ENCODE results near the gene MAPRE3. TPM values are rescaled to one million over a fixed set of nuclear protein-coding genes. Genes with fewer than 3 reads are reported as not detected.

The MAPRE3 gene
- total RNA-seq, 2 donors from 2014 or later, result 5.0 to 5.8 TPM

- DNase-seq (no peak), ATAC-seq (no peak)
- H3K36me3 Mint-ChIP-seq (ENCODE audit: low read depth), result peaks cover 5% of the 10 kb centered on the region
- no peaks in the 10 kb centered on the region for H3K9me3 ChIP-seq (ENCODE audit: control insufficient read depth, low read length, poor library complexity, severe bottlenecking)
- H3K27me3 Mint-ChIP-seq, result peaks cover 6% of the 10 kb centered on the region
- H3K27ac Mint-ChIP-seq, result no peak overlapping the region
- peaks cover 2% of the 10 kb centered on the region for H3K4me1 Mint-ChIP-seq
- H3K4me3 Mint-ChIP-seq, result peak overlapping the region; percentile 12
Measured at GRCh38 chr2:26998323-26998722, 27.9 kb downstream of the MAPRE3 start.

- DNase-seq, result no peak
- Mint-ChIP-seq H3K36me3 (ENCODE audit: low read depth) (peaks cover 8% of the 10 kb centered on the region), H3K27ac (no peak overlapping the region), H3K27me3 (peaks cover 6% of the 10 kb centered on the region), H3K4me3 (no peak overlapping the region), H3K4me1 (peaks cover 2% of the 10 kb centered on the region)
- no peak for ATAC-seq
- no peaks in the 10 kb centered on the region for H3K9me3 ChIP-seq (ENCODE audit: control insufficient read depth, low read length, poor library complexity, severe bottlenecking)
Measured at GRCh38 chr2:27000228-27000627, 29.8 kb downstream of the MAPRE3 start.

DNA sequence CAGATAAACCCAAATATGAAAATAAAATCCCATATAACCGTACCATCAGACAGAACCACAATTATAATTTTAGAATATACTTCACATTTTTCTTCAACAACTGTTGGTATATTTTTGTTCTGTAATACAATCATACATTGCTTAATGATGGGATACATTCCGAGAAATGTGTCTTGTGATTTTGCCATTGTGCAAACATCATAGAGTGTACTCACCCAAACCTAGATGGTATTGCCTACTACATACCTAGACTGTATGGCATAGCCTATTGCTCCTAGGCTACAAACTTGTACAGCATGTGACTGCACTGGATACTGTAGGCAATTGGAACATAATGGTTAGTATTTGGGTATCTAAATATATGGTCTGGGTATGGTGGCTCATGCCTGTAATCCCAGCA, 30.6 kb downstream of the MAPRE3 start:
- peaks cover 6% of the 10 kb centered on the region for H3K27me3 Mint-ChIP-seq

GRCh38 chr2:27001950-27002349, 31.5 kb downstream of the MAPRE3 start:
- no peak overlapping the region for H3K27ac Mint-ChIP-seq
- no peak for ATAC-seq
- peaks cover 8% of the 10 kb centered on the region for H3K36me3 Mint-ChIP-seq (ENCODE audit: low read depth)
- DNase-seq, result no peak
- no peaks in the 10 kb centered on the region for H3K9me3 ChIP-seq (ENCODE audit: control insufficient read depth, low read length, poor library complexity, severe bottlenecking)
- peaks cover 6% of the 10 kb centered on the region for H3K27me3 Mint-ChIP-seq
- peaks cover 2% of the 10 kb centered on the region for H3K4me1 Mint-ChIP-seq
- H3K4me3 Mint-ChIP-seq, result no peak overlapping the region

More for the DNA sequence above, 30.6 kb downstream of the MAPRE3 start:
- ATAC-seq (no peak), DNase-seq (no peak)
- Mint-ChIP-seq H3K36me3 (ENCODE audit: low read depth) (peaks cover 8% of the 10 kb centered on the region), H3K4me3 (no peak overlapping the region), H3K4me1 (peaks cover 2% of the 10 kb centered on the region), H3K27ac (no peak overlapping the region)
- H3K9me3 ChIP-seq (ENCODE audit: control insufficient read depth, low read length, poor library complexity, severe bottlenecking), result no peaks in the 10 kb centered on the region

DNA sequence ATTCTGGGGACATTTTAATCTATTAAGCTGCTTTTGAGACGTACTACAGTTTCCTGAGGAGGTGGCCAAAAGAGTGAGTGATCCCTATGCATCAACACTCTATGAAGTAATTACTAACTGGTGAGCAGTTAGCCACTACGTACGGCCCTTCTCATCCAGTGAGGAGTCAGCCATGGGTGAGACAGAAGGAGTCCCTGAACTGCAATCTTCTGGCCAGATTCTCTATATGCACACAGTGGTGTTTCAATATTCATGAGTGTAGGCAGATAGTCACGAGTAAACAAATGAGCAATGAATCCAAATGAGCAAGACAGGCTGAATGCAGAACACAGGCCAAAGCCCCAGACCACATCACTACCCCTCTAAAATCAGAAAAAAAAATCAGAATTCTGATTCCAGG, 32.6 kb downstream of the MAPRE3 start:
- Mint-ChIP-seq H3K4me1 (peaks cover 2% of the 10 kb centered on the region), H3K27ac (no peak overlapping the region), H3K36me3 (ENCODE audit: low read depth) (peaks cover 8% of the 10 kb centered on the region), H3K4me3 (no peak overlapping the region), H3K27me3 (peaks cover 6% of the 10 kb centered on the region)
- no peaks in the 10 kb centered on the region for H3K9me3 ChIP-seq (ENCODE audit: control insufficient read depth, low read length, poor library complexity, severe bottlenecking)
- no peak for ATAC-seq
- no peak for DNase-seq

- Mint-ChIP-seq H3K36me3 (ENCODE audit: low read depth) (peaks cover 7% of the 10 kb centered on the region), H3K27me3 (peaks cover 6% of the 10 kb centered on the region), H3K27ac (no peak overlapping the region), H3K4me1 (peaks cover 2% of the 10 kb centered on the region), H3K4me3 (no peak overlapping the region)
- no peaks in the 10 kb centered on the region for H3K9me3 ChIP-seq (ENCODE audit: control insufficient read depth, low read length, poor library complexity, severe bottlenecking)
- DNase-seq (no peak), ATAC-seq (no peak)
Measured at GRCh38 chr2:27003857-27004256, 33.4 kb downstream of the MAPRE3 start.

GRCh38 chr2:27006602-27007415, 36.4 kb downstream of the MAPRE3 start:
- H3K9me3 ChIP-seq (ENCODE audit: control insufficient read depth, low read length, poor library complexity, severe bottlenecking), result no peaks in the 10 kb centered on the region
- no peak for DNase-seq
- Mint-ChIP-seq H3K4me3 (no peak overlapping the region), H3K27me3 (peaks cover 6% of the 10 kb centered on the region), H3K27ac (no peak overlapping the region), H3K36me3 (ENCODE audit: low read depth) (peaks cover 4% of the 10 kb centered on the region), H3K4me1 (peaks cover 11% of the 10 kb centered on the region)
- ATAC-seq, result no peak

DNA sequence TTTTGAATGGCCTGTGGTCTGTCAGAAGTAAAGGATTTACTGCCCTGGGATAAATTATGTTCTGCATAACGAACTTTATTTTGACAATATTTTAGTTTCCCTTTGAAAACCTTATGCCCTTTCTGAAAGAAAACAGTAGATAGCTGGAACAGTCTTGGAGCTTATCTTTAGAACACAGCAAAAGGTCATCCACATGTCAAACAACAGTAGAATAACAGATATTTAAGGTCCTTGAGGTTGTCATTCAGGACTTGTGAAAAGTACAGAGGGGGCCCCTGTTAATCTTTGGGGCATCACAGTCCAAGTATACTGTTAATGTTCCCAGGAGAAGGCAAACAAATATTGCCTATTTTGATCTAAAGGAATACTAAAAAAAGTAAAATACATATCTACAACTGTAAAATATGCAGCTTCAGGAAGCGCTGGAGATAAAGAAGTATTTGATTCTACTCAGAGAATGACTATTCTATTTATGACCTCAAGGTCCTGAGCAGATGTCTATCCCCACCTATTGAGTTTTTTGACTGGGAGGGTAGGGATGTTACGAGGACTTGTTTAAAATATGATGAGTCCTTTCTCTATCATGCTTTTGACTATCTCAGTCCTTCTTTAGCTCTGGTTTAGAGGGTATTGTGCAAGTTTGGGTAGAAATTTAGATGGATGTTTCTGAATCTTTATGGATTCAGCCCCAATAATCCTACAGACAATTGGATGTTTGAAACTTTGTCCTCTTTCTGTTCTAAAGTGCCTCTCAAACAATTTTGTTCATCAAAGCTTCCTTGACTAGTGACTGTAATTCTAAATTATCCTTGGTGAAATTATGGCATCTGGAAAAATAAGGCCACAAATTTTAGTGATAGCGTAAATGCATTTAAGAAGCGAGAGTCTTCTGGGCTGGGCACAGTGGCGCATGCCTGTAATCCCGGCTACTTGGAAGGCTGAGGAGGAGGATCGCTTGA, 37.3 kb downstream of the MAPRE3 start:
- ATAC-seq, result no peak
- H3K9me3 ChIP-seq (ENCODE audit: control insufficient read depth, low read length, poor library complexity, severe bottlenecking), result no peaks in the 10 kb centered on the region
- no peak for DNase-seq
- H3K27ac Mint-ChIP-seq, result no peak overlapping the region
- H3K36me3 Mint-ChIP-seq (ENCODE audit: low read depth), result peaks cover 4% of the 10 kb centered on the region
- no peak overlapping the region for H3K4me3 Mint-ChIP-seq
- peaks cover 12% of the 10 kb centered on the region for H3K4me1 Mint-ChIP-seq
- H3K27me3 Mint-ChIP-seq, result peaks cover 10% of the 10 kb centered on the region

GRCh38 chr2:27008678-27009077, 38.2 kb downstream of the MAPRE3 start:
- H3K4me3 Mint-ChIP-seq, result no peak overlapping the region
- H3K27me3 Mint-ChIP-seq, result peaks cover 6% of the 10 kb centered on the region
- DNase-seq (no peak), ATAC-seq (no peak)
- peaks cover 1% of the 10 kb centered on the region for H3K36me3 Mint-ChIP-seq (ENCODE audit: low read depth)
- no peaks in the 10 kb centered on the region for H3K9me3 ChIP-seq (ENCODE audit: control insufficient read depth, low read length, poor library complexity, severe bottlenecking)
- no peak overlapping the region for H3K27ac Mint-ChIP-seq
- H3K4me1 Mint-ChIP-seq, result peaks cover 11% of the 10 kb centered on the region

DNA sequence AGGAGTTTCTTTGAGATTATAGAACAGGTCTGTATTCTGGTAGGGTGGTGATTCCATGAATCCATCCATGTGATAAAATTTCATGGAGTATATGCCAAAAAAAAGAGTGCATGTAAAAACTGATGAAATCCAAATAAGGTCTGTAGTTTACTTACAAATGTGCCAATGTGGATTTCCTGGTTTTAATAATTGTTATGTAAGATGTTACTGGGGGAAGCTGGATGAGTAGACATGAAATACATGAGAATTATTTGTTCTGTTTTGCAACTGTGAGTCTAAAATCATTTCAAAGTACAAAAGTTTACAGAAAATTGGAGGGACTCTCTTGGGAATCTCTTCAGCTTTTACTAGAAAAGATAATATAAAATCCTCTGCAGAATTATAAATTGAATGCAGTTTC, 38.6 kb downstream of the MAPRE3 start:
- no peak overlapping the region for H3K4me3 Mint-ChIP-seq

GRCh38 chr2:27009716-27010115, 39.3 kb downstream of the MAPRE3 start:
- DNase-seq, result no peak
- peaks cover 6% of the 10 kb centered on the region for H3K27me3 Mint-ChIP-seq
- no peak for ATAC-seq
- no peak overlapping the region for H3K4me3 Mint-ChIP-seq
- H3K36me3 Mint-ChIP-seq (ENCODE audit: low read depth), result no peaks in the 10 kb centered on the region
- peaks cover 11% of the 10 kb centered on the region for H3K4me1 Mint-ChIP-seq
- no peaks in the 10 kb centered on the region for H3K9me3 ChIP-seq (ENCODE audit: control insufficient read depth, low read length, poor library complexity, severe bottlenecking)
- no peak overlapping the region for H3K27ac Mint-ChIP-seq

More for the DNA sequence above, 38.6 kb downstream of the MAPRE3 start:
- ATAC-seq (no peak), DNase-seq (no peak)
- no peaks in the 10 kb centered on the region for H3K36me3 Mint-ChIP-seq (ENCODE audit: low read depth)
- no peak overlapping the region for H3K27ac Mint-ChIP-seq
- peaks cover 6% of the 10 kb centered on the region for H3K27me3 Mint-ChIP-seq
- H3K9me3 ChIP-seq (ENCODE audit: control insufficient read depth, low read length, poor library complexity, severe bottlenecking), result no peaks in the 10 kb centered on the region
- peaks cover 11% of the 10 kb centered on the region for H3K4me1 Mint-ChIP-seq

- H3K27me3 Mint-ChIP-seq, result peaks cover 6% of the 10 kb centered on the region
- H3K27ac Mint-ChIP-seq, result no peak overlapping the region
- H3K4me3 Mint-ChIP-seq, result no peak overlapping the region
- no peaks in the 10 kb centered on the region for H3K9me3 ChIP-seq (ENCODE audit: control insufficient read depth, low read length, poor library complexity, severe bottlenecking)
- DNase-seq, result no peak
- H3K36me3 Mint-ChIP-seq (ENCODE audit: low read depth), result no peaks in the 10 kb centered on the region
- H3K4me1 Mint-ChIP-seq, result peaks cover 11% of the 10 kb centered on the region
- ATAC-seq, result no peak
Measured at GRCh38 chr2:27010139-27010538, 39.7 kb downstream of the MAPRE3 start.

DNA sequence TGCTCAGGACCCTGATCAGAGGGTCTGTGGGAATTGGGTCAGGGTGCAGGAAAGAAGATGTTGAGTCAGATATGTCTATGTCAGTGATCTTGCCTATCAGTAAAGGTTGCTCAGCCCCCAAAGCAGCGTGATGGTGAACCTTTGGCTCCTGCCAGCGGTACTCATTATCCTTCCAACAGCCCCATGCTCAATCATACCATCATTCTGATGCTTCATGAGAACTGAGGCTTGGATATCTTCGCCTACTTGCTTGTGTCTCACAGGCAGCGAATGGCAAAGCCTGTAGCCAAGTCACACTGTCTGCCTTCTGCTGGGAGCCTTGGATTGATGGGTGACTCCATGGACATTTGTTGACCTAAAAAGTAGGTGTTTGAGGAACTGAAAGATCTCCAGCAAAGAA, 43.3 kb downstream of the MAPRE3 start:
- peaks cover 11% of the 10 kb centered on the region for H3K4me1 Mint-ChIP-seq
- H3K36me3 Mint-ChIP-seq (ENCODE audit: low read depth), result no peaks in the 10 kb centered on the region
- H3K27me3 Mint-ChIP-seq, result peaks cover 6% of the 10 kb centered on the region
- peaks cover 2% of the 10 kb centered on the region for H3K9me3 ChIP-seq (ENCODE audit: control insufficient read depth, low read length, poor library complexity, severe bottlenecking)
- no peak overlapping the region for H3K4me3 Mint-ChIP-seq
- ATAC-seq (no peak), DNase-seq (no peak)
- no peak overlapping the region for H3K27ac Mint-ChIP-seq

Data from T-helper 17 cell (primary cell).